SK-N-SH (cell line): ENCODE data around the gene IQCF2. TPM values are rescaled to one million over a fixed set of nuclear protein-coding genes. Genes with fewer than 3 reads are reported as not detected.

Experiments
- CTCF ChIA-PET: fragments of 300-600, 350-600 bp; formaldehyde crosslinking; extraction: SDS; loops from one replicate; lab custom pipeline; 2021; lab: Yijun Ruan, JAX
- POLR2A ChIA-PET: fragments of 350-600 bp; sonication (Branson Sonifier 250); formaldehyde crosslinking; extraction: SDS; loops from one replicate; lab custom pipeline; 2020; ENCODE audit warnings: antibody characterized with exemption, inconsistent platforms; lab: Yijun Ruan, JAX
- DNase-seq: peaks from one replicate; pipeline ENCODE4 v3.0.0; 2012
- H2AFZ ChIP-seq: fragments of 200-600 bp; sonication (generic); 2 replicates; pipeline ENCODE4 v1.8.1; 2016; ENCODE audit warnings: antibody characterized with exemption, mild to moderate bottlenecking, low read depth
- H3F3A ChIP-seq: fragments of 200-600 bp; sonication (generic); replicated peaks from 2 replicates; pipeline ENCODE3; 2016; ENCODE audit warnings: antibody characterized with exemption, mild to moderate bottlenecking; ENCODE audit not compliant: insufficient read depth
- H3K27ac ChIP-seq, 2 experiments: fragments of 200-500 bp in 1 of 2; fragments of 200-600 bp in 1 of 2; sonication (Bioruptor generic) in 1 of 2; sonication (generic), shearing (Covaris generic) in 1 of 2; 2 replicates each; pipeline versions ENCODE4 v1.5.1 to v1.6.1; 2014 to 2016; ENCODE audit warnings: low read depth in 2 of 2, inconsistent platforms in 1 of 2, low read length in 1 of 2, mild to moderate bottlenecking in 1 of 2, mixed read lengths in 1 of 2
- H3K27me3 ChIP-seq: fragments of 200-600 bp; sonication (generic), shearing (Covaris generic); 2 replicates; pipeline ENCODE4 v1.6.1; 2016; ENCODE audit warnings: mixed run types; ENCODE audit not compliant: insufficient read depth
- H3K36me3 ChIP-seq, 2 experiments: fragments of 200-500 bp in 1 of 2; fragments of 200-600 bp in 1 of 2; sonication (Bioruptor generic) in 1 of 2; sonication (generic) in 1 of 2; replicated peaks in 1 of 2; 2 replicates each; pipeline versions ENCODE3 to v1.5.1; 2014 to 2016; ENCODE audit warnings: low read length in 1 of 2, mild to moderate bottlenecking in 1 of 2; ENCODE audit not compliant: insufficient read depth in 2 of 2, control insufficient read depth in 1 of 2
- H3K4me1 ChIP-seq, 2 experiments: fragments of 200-500 bp in 1 of 2; fragments of 200-600 bp in 1 of 2; sonication (Bioruptor generic) in 1 of 2; sonication (generic), shearing (Covaris generic) in 1 of 2; 2 replicates each; pipeline versions ENCODE4 v1.5.1 to v1.6.1; 2014 to 2016; ENCODE audit warnings: low read depth in 1 of 2, low read length in 1 of 2, mixed run types in 1 of 2; ENCODE audit not compliant: insufficient read depth in 2 of 2, control insufficient read depth in 1 of 2
- H3K4me2 ChIP-seq: fragments of 200-600 bp; sonication (generic), shearing (Covaris generic); 2 replicates; pipeline ENCODE4 v1.6.1; 2017; ENCODE audit warnings: mixed run types
- H3K4me3 ChIP-seq, 2 experiments: fragments of 200-500 bp in 1 of 2; fragments of 200-600 bp in 1 of 2; sonication (Bioruptor generic) in 1 of 2; sonication (generic), shearing (Covaris generic) in 1 of 2; 2 replicates each; pipeline versions ENCODE4 v1.5.1 to v1.8.1; 2014 to 2016; ENCODE audit warnings: low read depth in 2 of 2, inconsistent platforms in 1 of 2, low read length in 1 of 2, mild to moderate bottlenecking in 1 of 2, mixed read lengths in 1 of 2, moderate library complexity in 1 of 2
- H3K79me2 ChIP-seq: fragments of 200-600 bp; sonication (generic); 2 replicates; pipeline ENCODE4 v1.8.1; 2017; ENCODE audit warnings: mild to moderate bottlenecking; ENCODE audit not compliant: insufficient read depth
- H3K9ac ChIP-seq: fragments of 200-600 bp; sonication (generic); 2 replicates; pipeline ENCODE4 v1.6.1; 2017; ENCODE audit warnings: mixed run types
- H3K9me2 ChIP-seq: fragments of 200-600 bp; sonication (generic); 2 replicates; pipeline ENCODE4 v1.6.1; 2017; ENCODE audit warnings: mixed run types
- H3K9me3 ChIP-seq: fragments of 200-600 bp; sonication (generic); 2 replicates; pipeline ENCODE4 v1.6.1; 2017; ENCODE audit warnings: mixed run types, mild to moderate bottlenecking, moderate library complexity
- H4K20me1 ChIP-seq: fragments of 200-600 bp; sonication (generic); 2 replicates; pipeline ENCODE4 v1.6.1; 2017; ENCODE audit warnings: mild to moderate bottlenecking, mixed run types; ENCODE audit not compliant: insufficient read depth
- FOXM1 ChIP-seq: IDR thresholded peaks from 2 replicates; pipeline ENCODE4 v1.4.0; 2012; ENCODE audit warnings: low read depth, mild to moderate bottlenecking
- IRF3 ChIP-seq: fragments of 150-350 bp; IDR thresholded peaks from 2 replicates; pipeline ENCODE4 v1.6.1; 2016; ENCODE audit warnings: mild to moderate bottlenecking, low read depth, low read length
- JUND ChIP-seq: IDR thresholded peaks from 2 replicates; pipeline ENCODE4 v1.4.0; 2012
- MAX ChIP-seq: IDR thresholded peaks from 2 replicates; pipeline ENCODE4 v1.4.0; 2012; ENCODE audit warnings: low read depth
- MXI1 ChIP-seq: IDR thresholded peaks from 2 replicates; pipeline ENCODE4 v1.6.1; 2012; ENCODE audit warnings: mild to moderate bottlenecking, low read depth, low read length, improper control_type of control experiment
- NFIC ChIP-seq: IDR thresholded peaks from 2 replicates; pipeline ENCODE4 v1.4.0; 2012; ENCODE audit warnings: borderline replicate concordance
- POLR2AphosphoS5 ChIP-seq: IDR thresholded peaks from 2 replicates; pipeline ENCODE4 v1.6.1; 2012; ENCODE audit warnings: low read depth, low read length
- REST ChIP-seq: IDR thresholded peaks from 2 replicates; pipeline ENCODE4 v1.6.1; 2012; ENCODE audit warnings: mild to moderate bottlenecking, low read depth, low read length, moderate library complexity
- TAF1 ChIP-seq: IDR thresholded peaks from 2 replicates; pipeline ENCODE4 v1.6.1; 2012; ENCODE audit warnings: low read depth, mild to moderate bottlenecking, low read length, moderate library complexity, borderline replicate concordance
- TCF12 ChIP-seq: IDR thresholded peaks from 2 replicates; pipeline ENCODE4 v1.4.0; 2012
- TEAD4 ChIP-seq: IDR thresholded peaks from 2 replicates; pipeline ENCODE4 v1.4.0; 2012; ENCODE audit warnings: mild to moderate bottlenecking, borderline replicate concordance; ENCODE audit not compliant: insufficient read depth
- USF1 ChIP-seq: IDR thresholded peaks from 2 replicates; pipeline ENCODE4 v1.4.0; 2012; ENCODE audit warnings: low read depth, borderline replicate concordance
- USF2 ChIP-seq: fragments of 150-350 bp; IDR thresholded peaks from 2 replicates; pipeline ENCODE4 v1.6.1; 2017; ENCODE audit warnings: antibody characterized with exemption, low read length, low read depth, borderline replicate concordance
- YY1 ChIP-seq: IDR thresholded peaks from 2 replicates; pipeline ENCODE4 v1.4.0; 2012; ENCODE audit warnings: low read depth, mild to moderate bottlenecking
- ZBTB33 ChIP-seq: IDR thresholded peaks from 2 replicates; pipeline ENCODE4 v1.4.0; 2012; ENCODE audit warnings: low read depth, borderline replicate concordance
- WGBS: methylation state at CpG from one replicate; pipeline ENCODE4 v1.1.6; 2017; ENCODE audit warnings: low lambda C conversion rate; 5-methylcytosine and 5-hydroxymethylcytosine counted together
- polyA plus RNA-seq, 3 experiments: library from polyadenylated mRNA; depleted of rRNA; stranded (reverse); fragments of >200 nt; gene quantifications; 2 replicates each; pipeline ENCODE4 v1.2.3, GENCODE V29; 2012

IQCF2 gene
- polyA plus RNA-seq, 1 of the 3 experiments (the other 2 are of a cell fraction), result not detected

GRCh38 chr3:51879937-51880336, 18.5 kb downstream of the IQCF2 start:
- TF ChIP-seq FOXM1, result no peak
- TF ChIP-seq TCF12, result no peak
- TF ChIP-seq USF1, result no peak
- TF ChIP-seq ZBTB33, result no peak
- TF ChIP-seq IRF3, result no peak
- no peak for TF ChIP-seq REST
- TF ChIP-seq TEAD4, result no peak
- no peak for TF ChIP-seq MXI1
- TF ChIP-seq POLR2AphosphoS5, result no peak
- no peak for TF ChIP-seq MAX
- no peak for TF ChIP-seq NFIC
- TF ChIP-seq USF2, result no peak
- TF ChIP-seq TAF1, result no peak
- TF ChIP-seq JUND, result no peak
- TF ChIP-seq YY1, result no peak
- Histone ChIP-seq H3K9ac (no peak overlapping the region), H3F3A (no peaks in the 10 kb centered on the region), H2AFZ (no peak overlapping the region), H3K4me3 (no peak overlapping the region; a peak in 1 of 4 replicates), H3K4me2 (no peak overlapping the region), H3K9me3 (no peaks in the 10 kb centered on the region), H3K27me3 (no peaks in the 10 kb centered on the region; the same call in 1 of the 2 replicates), H3K79me2 (no peaks in the 10 kb centered on the region), H3K9me2 (no peaks in the 10 kb centered on the region), H3K27ac (no peak overlapping the region), H4K20me1 (no peaks in the 10 kb centered on the region), H3K36me3 (no peaks in the 10 kb centered on the region), H3K4me1 (no peaks in the 10 kb centered on the region)
- DNase-seq, result no peak
- CTCF ChIA-PET, result no interaction called here
- WGBS, result 7% methylated on average over 2 of the region's 2 CpGs
- POLR2A ChIA-PET, result no interaction called here
